Measurements from ENCODE around the gene BLM. TPM values are rescaled to one million over a fixed set of nuclear protein-coding genes. Genes with fewer than 3 reads are reported as not detected.
A peak's percentile ranks its signal among the peaks of the same experiment; 100 is the strongest.

BLM gene
- total and polyA plus RNA-seq, 2 of the 8 experiments (the other 6 are each of a cell fraction or from before 2014, with no cell fraction given), result 15.2 to 46.7 TPM

DNA sequence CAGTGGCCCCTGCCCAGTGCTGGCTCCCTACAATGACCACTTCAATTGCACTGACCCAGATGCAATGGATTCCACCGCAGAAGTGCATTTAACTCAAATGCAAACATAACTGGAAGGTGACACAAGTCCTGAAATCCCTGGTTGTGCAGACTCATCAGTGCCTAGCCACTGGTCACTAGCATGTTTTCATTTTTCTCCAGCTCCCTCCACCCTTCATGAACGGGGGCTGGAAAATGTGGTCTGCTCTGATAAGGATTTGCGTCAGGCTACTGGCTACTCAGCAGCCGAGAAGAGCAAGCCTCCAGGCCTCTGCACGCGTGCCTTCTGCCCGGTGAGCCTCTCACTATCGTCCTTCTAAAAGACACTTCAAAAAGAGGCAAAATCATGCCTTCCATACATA, 123.8 kb downstream of the BLM start:
- H4K5ac ChIP-seq (ENCODE audit: insufficient read length, low read depth, low read length), result no peak overlapping the region
- H3K9me3 ChIP-seq (ENCODE audit: insufficient read depth in 2 of 2, low read depth in 1 of 2, low read length in 1 of 2), result no peaks in the 10 kb centered on the region
- no peaks in the 10 kb centered on the region for H3K79me2 ChIP-seq (ENCODE audit: control insufficient read depth in 1 of 2, insufficient read depth in 2 of 2, low read length in 2 of 2)
- no peaks in the 10 kb centered on the region for H3K23me2 ChIP-seq (ENCODE audit: low read depth, low read length)
- H3K18ac ChIP-seq (ENCODE audit: extremely low read depth, low read length), result peak overlapping the region; percentile 87; the same call in 1 of the 2 replicates
- H2AK5ac ChIP-seq (ENCODE audit: low read depth, low read length), result no peak overlapping the region
- H3K4me2 ChIP-seq (ENCODE audit: insufficient read depth in 1 of 2, low read depth in 2 of 2, low read length in 2 of 2), result no peak overlapping the region
- H3K27me3 ChIP-seq (replicated peaks in 1 of 4; ENCODE audit: control insufficient read depth in 3 of 4, extremely low read depth in 1 of 4, insufficient read depth in 3 of 4, low read length in 3 of 4), result no peaks in the 10 kb centered on the region
- no peaks in the 10 kb centered on the region for H3K36me3 ChIP-seq (ENCODE audit: control insufficient read depth in 2 of 4, insufficient read depth in 4 of 4, low read length in 3 of 4)
- H2BK12ac ChIP-seq (ENCODE audit: low read depth, low read length), result peak overlapping the region; percentile 13; the same call in 1 of the 2 replicates
- H3K14ac ChIP-seq (ENCODE audit: insufficient read length), result no peak overlapping the region
- peak overlapping the region; percentile 4 for H4K91ac ChIP-seq (replicated peaks; ENCODE audit: insufficient read length, low read length)
- no peaks in the 10 kb centered on the region for H3K79me1 ChIP-seq (ENCODE audit: low read depth, low read length)
- H3K56ac ChIP-seq (replicated peaks; ENCODE audit: insufficient read length, low read depth, low read length), result no peak overlapping the region
- H3K27ac ChIP-seq (ENCODE audit: low read depth, low read length), result 0 out of 2 replicates have a peak overlapping the region, but pooled peaks have one; percentile 5
- H4K20me1 ChIP-seq (replicated peaks in 1 of 2; ENCODE audit: control insufficient read depth in 1 of 2, insufficient read depth in 2 of 2, low read length in 2 of 2), result no peaks in the 10 kb centered on the region
- H2AFZ ChIP-seq (ENCODE audit: low read length), result no peak overlapping the region
- ChIA-PET CTCF (ENCODE audit: partially characterized antibody) (interaction anchor here (0.6 to 3.2 kb wide), 5 partner anchors 13 to 45 kb away, joined by 3 to 14 read pairs (median 5); no protein-coding TSS in a partner anchor), POLR2A (ENCODE audit: partially characterized antibody) (interaction anchor here (1.1 to 1.4 kb wide), 3 partner anchors 17 to 28 kb away, joined by 3 read pairs; no protein-coding TSS in a partner anchor)
- H2BK5ac ChIP-seq (ENCODE audit: low read depth, low read length), result peak overlapping the region; percentile 86; the same call in 1 of the 2 replicates
- FAIRE-seq, result no peak
- no peak overlapping the region for H3K23ac ChIP-seq (ENCODE audit: insufficient read length)
- H3K4me3 ChIP-seq (ENCODE audit: extremely low read depth in 1 of 4, insufficient read depth in 2 of 4, low read depth in 3 of 4, low read length in 4 of 4), result no peak overlapping the region
- peaks cover 6 to 21% (median 18%) of the 10 kb centered on the region in 4 experiments for H3K4me1 ChIP-seq (replicated peaks in 1 of 4; ENCODE audit: control insufficient read depth in 3 of 4, insufficient read depth in 4 of 4, low read length in 3 of 4)
- DNase-seq (ENCODE audit: low read depth in 1 of 2, low spot score in 2 of 2), result no peak
- no peak overlapping the region for H3K9ac ChIP-seq (replicated peaks in 1 of 4; ENCODE audit: extremely low read depth in 1 of 4, low read depth in 3 of 4, low read length in 3 of 4)
- no peak overlapping the region for H4K8ac ChIP-seq (ENCODE audit: extremely low read depth, insufficient read depth, low read length)
- H2BK15ac ChIP-seq (ENCODE audit: low read length), result 0 out of 2 replicates have a peak overlapping the region, but pooled peaks have one; percentile 61
- whole genome bisulfite sequencing, 2 experiments (ENCODE audit: extremely low coverage in 1 of 2, insufficient coverage in 1 of 2, insufficient read length in 1 of 2, insufficient replicate concordance in 2 of 2, low coverage in 1 of 2, low lambda C conversion rate in 2 of 2, missing lambda C conversion rate in 1 of 2), result 85% methylated on average over 8 of the region's 8 CpGs; no CpG with 5 or more reads in 1 of the 2 experiments
- H2BK20ac ChIP-seq (ENCODE audit: low read length), result peak overlapping the region; percentile 97
- H2BK120ac ChIP-seq (replicated peaks; ENCODE audit: low read depth, low read length), result no peak overlapping the region
- H3K4ac ChIP-seq (replicated peaks; ENCODE audit: insufficient read length, low read depth, low read length), result no peak overlapping the region
- no peak for TF ChIP-seq KDM5A (IDR thresholded peaks at IDR 0.05; ENCODE audit: low read length)
- TF ChIP-seq POLR2A (IDR thresholded peaks at IDR 0.05; ENCODE audit: control extremely low read depth in 1 of 2, low read depth in 2 of 2, low read length in 2 of 2), result no peak
- no peak for TF ChIP-seq EGR1 (IDR thresholded peaks at IDR 0.05; ENCODE audit: borderline replicate concordance, low read depth, low read length)
- TF ChIP-seq CEBPB (IDR thresholded peaks at IDR 0.05; ENCODE audit: low read depth, low read length), result no peak
- TF ChIP-seq RBBP5 (IDR thresholded peaks at IDR 0.05; ENCODE audit: borderline replicate concordance, low read depth, low read length), result no peak
- no peak for TF ChIP-seq RXRA (IDR thresholded peaks at IDR 0.05; ENCODE audit: insufficient read depth, low read depth, low read length)
- TF ChIP-seq TEAD4 (IDR thresholded peaks at IDR 0.05; ENCODE audit: low read depth, low read length), result no peak
- no peak for TF ChIP-seq TAF7 (optimal IDR thresholded peaks at IDR 0.05; ENCODE audit: borderline replicate concordance, low read depth, low read length)
- TF ChIP-seq POLR2AphosphoS5 (IDR thresholded peaks at IDR 0.05; ENCODE audit: low read depth, low read length), result no peak
- no peak for TF ChIP-seq YY1 (IDR thresholded peaks at IDR 0.05; ENCODE audit: low read depth, low read length)
- no peak for TF ChIP-seq CBX8 (IDR thresholded peaks at IDR 0.05; ENCODE audit: borderline replicate concordance, low read depth, low read length)
- TF ChIP-seq, protein P1, sequence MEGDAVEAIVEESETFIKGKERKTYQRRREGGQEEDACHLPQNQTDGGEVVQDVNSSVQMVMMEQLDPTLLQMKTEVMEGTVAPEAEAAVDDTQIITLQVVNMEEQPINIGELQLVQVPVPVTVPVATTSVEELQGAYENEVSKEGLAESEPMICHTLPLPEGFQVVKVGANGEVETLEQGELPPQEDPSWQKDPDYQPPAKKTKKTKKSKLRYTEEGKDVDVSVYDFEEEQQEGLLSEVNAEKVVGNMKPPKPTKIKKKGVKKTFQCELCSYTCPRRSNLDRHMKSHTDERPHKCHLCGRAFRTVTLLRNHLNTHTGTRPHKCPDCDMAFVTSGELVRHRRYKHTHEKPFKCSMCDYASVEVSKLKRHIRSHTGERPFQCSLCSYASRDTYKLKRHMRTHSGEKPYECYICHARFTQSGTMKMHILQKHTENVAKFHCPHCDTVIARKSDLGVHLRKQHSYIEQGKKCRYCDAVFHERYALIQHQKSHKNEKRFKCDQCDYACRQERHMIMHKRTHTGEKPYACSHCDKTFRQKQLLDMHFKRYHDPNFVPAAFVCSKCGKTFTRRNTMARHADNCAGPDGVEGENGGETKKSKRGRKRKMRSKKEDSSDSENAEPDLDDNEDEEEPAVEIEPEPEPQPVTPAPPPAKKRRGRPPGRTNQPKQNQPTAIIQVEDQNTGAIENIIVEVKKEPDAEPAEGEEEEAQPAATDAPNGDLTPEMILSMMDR (IDR thresholded peaks at IDR 0.05; ENCODE audit: control extremely low read depth in 1 of 3, insufficient read depth in 1 of 3, low read depth in 1 of 3, low read length in 3 of 3), result no peak

Data from H1 (cell line).